Left cardiac atrium (tissue), 4 donors: ENCODE measurements around the gene ENTPD1. TPM values are rescaled to one million over a fixed set of nuclear protein-coding genes. Genes with fewer than 3 reads are reported as not detected.
A peak's percentile ranks its signal among the peaks of the same experiment; 100 is the strongest.

Experiments
- ATAC-seq, 2 donors: fragments of 200-7000 bp; cut with Tn5 transposase; one replicate each; pipeline ENCODE4 v1.9.1; 2020; ENCODE audit warnings: mild to moderate bottlenecking in 2 of 2, moderate library complexity in 2 of 2
- DNase-seq: peaks from one replicate; pipeline ENCODE4 v3.0.0-alpha.2; 2020
- intact Hi-C, 2 donors: fragments of 100-400 bp; cut with DNase I; formaldehyde crosslinking; loops; one replicate each; pipeline versions ENCODE4 v1.14.1 to v1.15.1; 2022 to 2023
- total RNA-seq, 2 donors: library from RNA; stranded (reverse); fragmentation: NEBNext Ultra II Directional; extraction: Animal tissue kit (Norgen Biotek cat#: 25700); gene quantifications; one replicate each; pipeline ENCODE4 v1.2.1, GENCODE V29; 2021
- donor health status: DM: no; HTN: yes; CAD: no.
- donor health status: DM: no; HTN: yes; CAD: no; lungs with severe emphysema.
- donor health status: DM: yes; HTN: yes; CAD: no.
- donor health status: Dilated cardiomyopathy.

ENTPD1 gene
- total RNA-seq, 2 donors from 2014 or later, result 11.8 to 18.5 TPM

DNA sequence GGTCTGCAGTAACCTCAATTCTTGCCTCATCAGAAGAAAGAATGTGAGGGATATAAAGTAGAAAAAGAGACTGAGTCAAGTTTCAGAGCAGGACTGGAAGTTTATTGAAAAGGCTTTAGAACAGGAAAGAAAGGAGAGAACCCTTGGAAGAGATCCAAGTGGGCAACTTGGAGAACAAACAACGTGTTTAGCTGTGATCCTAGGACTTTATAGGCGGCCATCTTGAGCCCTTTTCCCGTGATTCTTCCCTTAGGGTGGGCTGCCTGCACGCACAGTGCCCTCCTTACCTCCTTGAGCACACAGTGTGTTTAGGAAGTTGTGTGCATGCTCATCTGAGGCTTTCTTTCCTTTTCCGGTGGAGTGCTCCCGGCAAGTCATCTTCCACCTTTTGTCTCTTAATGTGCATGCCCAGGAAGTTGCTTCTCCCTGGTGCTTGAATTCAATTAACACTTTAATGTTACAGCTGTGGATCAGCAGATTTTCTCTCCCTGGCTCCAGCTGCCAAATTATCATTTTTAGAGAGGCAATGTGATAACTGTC, 59.8 kb downstream of the ENTPD1 start:
- DNase-seq (no peak), ATAC-seq (no peak)
- intact Hi-C loops, result no loop called here

GRCh38 chr10:95818010-95818409, 62.0 kb downstream of the ENTPD1 start:
- intact Hi-C loops, result no loop called here
- no peak for DNase-seq
- no peak for ATAC-seq

GRCh38 chr10:95818668-95819067, 62.7 kb downstream of the ENTPD1 start:
- intact Hi-C loops, result no loop called here
- DNase-seq, result no peak
- no peak for ATAC-seq

DNA sequence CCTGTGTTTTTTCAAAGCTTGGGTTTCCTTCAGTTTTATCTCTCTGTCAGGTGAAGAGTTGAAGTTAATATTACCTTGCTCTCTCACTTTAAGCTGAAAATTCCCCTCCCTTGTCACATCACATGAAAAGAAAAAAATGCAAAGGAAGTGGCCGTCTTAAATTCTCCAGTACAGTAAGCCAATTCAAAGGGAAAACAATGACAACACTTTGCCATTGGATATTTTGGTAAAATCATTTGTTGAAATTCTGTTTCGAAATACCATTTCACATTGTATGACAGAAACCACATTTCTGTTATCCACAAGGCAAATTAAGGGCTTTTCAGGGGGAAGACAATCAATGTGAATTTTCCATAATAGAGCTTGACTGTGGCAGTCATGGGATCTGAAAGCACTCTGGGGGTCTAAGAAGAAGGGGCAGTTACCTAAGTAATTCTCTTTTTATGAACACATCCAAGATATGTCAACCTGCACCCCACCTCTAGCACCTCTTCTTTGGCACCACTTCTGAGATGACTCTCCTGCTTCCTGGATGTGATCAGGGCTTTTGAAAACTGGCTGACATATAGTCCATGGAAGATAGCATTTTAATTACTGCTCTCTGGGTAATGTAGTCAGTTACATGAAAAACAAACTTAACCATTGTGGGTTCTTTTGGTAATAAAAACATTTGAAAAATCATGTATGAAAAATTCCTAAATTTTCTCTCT, 63.8 kb downstream of the ENTPD1 start:
- intact Hi-C loops, result no loop called here
- no peak for ATAC-seq
- no peak for DNase-seq

DNA sequence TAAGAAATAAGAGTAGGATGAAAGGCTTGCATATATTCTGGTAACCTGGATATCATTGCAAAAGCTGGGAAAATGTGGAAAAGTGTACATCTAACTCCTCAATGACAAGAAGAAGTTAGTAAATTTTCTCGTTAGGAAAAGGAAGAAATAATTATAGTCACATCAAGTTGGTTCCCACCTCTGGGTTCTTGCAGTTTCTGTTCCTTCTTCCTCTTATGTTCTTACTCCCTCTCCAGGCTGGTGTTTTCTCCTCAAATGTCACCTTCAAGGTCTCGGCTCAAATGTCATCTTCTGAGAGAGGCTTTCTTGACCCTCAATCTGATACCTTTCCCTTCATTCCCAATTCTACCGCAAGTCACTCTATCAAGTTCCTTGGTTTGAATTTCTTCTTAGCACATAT, 64.4 kb downstream of the ENTPD1 start:
- intact Hi-C loops, result no loop called here
- no peak for DNase-seq
- no peak for ATAC-seq

- ATAC-seq (no peak), DNase-seq (no peak)
- intact Hi-C loops, result no loop called here
These were observed 65.8 kb downstream of the ENTPD1 start for GRCh38 chr10:95821720-95822119.

DNA sequence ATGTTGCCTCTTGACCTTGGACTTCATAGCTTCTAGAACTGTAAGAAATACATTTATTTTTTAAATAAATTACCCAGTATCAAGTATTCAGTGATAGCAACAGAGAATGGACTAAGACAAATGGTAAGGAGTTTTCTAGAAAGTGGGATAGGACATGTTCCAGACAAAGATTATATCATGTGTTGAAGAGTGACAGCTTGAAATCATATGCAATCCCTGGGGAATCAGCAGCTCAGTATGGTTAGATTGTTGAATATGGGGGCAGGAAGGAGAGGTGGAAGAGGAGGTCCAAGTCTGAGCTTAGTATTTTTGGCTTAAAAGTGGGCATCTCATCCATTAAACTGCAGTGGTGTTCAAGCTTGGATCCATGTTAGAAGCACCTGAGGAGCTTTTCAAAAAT, 74.1 kb downstream of the ENTPD1 start:
- ATAC-seq (no peak), DNase-seq (no peak)
- intact Hi-C loops, result no loop called here

GRCh38 chr10:95831076-95831475, 75.1 kb downstream of the ENTPD1 start:
- ATAC-seq (no peak), DNase-seq (no peak)
- intact Hi-C loops, result no loop called here

DNA sequence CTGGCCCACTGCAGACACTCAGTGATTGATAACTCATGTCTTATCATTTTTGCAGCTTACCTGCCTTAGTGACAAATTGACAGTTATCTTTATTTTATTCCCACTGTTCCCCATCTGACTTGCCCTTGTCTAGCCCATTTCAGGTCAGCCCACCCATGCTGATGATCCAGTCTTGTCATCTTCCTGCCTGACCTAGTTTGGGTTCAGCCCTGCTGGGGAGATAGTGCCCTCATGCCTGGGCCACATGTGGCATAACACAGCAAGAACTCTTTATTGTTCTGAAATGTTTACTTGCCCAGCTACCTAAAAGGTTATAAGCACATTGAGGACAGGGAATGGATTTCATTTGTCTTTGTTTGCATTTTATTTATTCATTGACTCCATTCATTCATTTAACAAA, 75.6 kb downstream of the ENTPD1 start:
- ATAC-seq (no peak), DNase-seq (no peak)
- intact Hi-C loops, result no loop called here

- DNase-seq, result no peak
- intact Hi-C loops, result no loop called here
- ATAC-seq, result peak in 1 of 2 donors; percentile 41
These were observed 76.5 kb downstream of the ENTPD1 start for GRCh38 chr10:95832216-95833041.

DNA sequence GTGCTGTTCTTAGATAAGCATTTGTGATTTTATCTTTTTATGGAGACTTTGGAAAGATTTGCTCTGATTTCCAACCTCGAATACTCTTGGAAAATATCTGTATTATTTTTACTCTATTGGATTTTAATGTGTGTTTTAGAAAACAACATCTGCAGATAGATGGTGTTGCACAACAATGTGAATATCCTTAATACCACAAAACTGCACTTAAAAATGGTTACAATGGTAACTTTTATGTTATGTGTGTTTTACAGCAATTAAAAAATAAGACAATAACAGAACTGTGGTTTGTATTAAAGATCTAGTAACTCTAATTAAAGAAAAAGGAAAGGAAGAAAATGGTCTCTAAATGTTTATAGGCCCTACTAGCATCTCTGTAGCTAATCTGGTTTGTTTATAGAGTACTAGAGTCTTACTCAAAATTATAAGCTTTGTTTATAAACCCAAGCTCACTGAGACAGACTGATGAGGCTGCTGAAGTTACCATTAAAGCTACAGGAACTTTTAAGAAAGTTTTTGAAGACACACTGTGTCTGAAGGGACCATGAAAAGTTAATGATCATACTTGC, 77.2 kb downstream of the ENTPD1 start:
- ATAC-seq (no peak), DNase-seq (no peak)
- intact Hi-C loops, result no loop called here

GRCh38 chr10:95834406-95834805, 78.4 kb downstream of the ENTPD1 start:
- ATAC-seq, result no peak
- no peak for DNase-seq
- intact Hi-C loops, result no loop called here

DNA sequence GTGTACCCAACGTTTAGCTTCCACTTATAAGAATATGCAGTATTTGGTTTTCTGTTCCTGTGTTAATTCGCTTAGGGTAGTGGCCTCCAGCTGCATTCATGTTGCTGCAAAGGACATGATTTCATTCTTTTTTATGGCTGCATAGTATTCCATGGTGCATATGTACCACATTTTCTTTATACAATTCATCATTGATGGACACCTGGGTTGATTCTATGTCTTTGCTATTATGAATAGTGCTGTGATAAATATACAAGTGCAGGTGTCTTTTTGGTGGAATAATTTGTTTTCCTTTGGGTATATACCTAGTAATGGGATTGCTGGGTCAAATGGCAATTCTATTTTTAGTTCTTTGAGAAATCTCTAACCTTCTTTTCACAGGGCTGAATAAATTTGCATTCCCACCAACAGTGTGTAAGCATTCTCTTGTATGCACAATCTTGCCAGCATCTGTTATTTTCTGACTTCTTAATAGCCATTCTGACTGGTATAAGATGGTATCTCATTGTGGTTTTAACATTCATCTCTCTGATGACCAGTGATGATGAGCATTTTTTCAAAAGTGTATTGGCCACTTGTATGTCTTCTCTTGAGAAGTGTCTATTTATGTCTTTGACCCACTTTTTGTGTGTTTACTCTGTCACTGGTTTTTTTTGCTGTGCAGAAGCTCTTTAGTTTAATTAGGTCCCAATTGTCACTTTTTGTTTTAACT, 79.3 kb downstream of the ENTPD1 start:
- intact Hi-C loops, result no loop called here
- no peak for DNase-seq
- ATAC-seq, result no peak

DNA sequence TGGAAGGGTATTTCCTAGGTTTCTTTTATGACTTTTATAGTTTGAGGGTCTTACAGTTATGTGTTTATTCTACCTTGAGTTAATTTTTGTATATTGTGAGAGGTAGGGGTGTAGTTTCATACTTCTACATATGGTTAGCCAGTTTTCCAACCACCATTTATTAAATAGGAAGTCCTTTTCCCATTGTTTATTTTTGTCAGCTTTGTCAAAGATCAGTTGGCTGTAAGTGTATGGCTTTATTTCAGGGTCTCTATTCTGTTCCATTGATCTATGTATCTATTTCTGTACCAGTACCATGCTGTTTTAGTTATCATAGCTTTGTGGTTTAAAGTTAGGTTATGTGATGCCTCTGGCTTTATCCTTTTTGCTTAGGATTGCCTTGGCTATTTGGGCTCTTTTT, 79.9 kb downstream of the ENTPD1 start:
- DNase-seq (no peak), ATAC-seq (no peak)
- intact Hi-C loops, result no loop called here

DNA sequence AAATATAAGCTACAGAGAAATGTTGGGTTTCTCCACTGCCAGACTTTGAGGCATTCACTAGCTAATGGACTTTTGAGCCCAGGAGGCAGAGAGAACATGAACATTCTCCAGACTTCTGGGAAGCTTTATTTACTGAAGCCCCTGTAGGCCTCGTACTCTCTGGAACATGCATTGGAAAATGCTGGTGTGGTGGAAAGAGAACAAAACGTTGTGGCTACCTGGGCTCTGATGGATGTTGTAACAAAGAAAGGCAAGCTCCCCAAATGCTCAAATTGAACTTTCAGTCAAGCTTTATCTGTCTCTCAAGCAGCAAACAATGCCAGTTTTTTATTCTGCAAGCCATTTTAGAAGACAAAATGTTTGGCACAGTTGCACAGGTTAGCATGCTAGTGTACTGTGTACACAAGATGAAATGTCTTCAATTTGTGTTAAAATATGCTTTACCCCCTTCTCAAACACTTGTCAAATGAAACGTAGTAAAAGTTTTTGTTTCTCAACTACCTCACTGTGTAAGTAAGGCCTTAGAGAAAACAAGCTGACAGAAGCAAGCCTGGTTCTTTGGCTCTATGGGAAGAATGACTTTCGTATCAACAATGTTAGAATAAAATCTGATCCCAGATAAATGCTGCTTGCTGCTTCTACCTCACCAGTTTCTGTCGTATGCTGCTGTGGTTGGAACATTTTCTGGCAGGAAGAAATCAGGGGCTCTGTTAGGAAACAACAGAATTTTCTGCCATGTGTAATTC, 80.8 kb downstream of the ENTPD1 start:
- DNase-seq (no peak), ATAC-seq (no peak)
- intact Hi-C loops, result no loop called here

- ATAC-seq, result no peak
- no peak for DNase-seq
- intact Hi-C loops, result no loop called here
These were observed 81.4 kb downstream of the ENTPD1 start for GRCh38 chr10:95837356-95837776.

GRCh38 chr10:95837783-95838182, 81.8 kb downstream of the ENTPD1 start:
- intact Hi-C loops, result no loop called here
- peak in 1 of 2 donors; percentile 23 for ATAC-seq
- no peak for DNase-seq

DNA sequence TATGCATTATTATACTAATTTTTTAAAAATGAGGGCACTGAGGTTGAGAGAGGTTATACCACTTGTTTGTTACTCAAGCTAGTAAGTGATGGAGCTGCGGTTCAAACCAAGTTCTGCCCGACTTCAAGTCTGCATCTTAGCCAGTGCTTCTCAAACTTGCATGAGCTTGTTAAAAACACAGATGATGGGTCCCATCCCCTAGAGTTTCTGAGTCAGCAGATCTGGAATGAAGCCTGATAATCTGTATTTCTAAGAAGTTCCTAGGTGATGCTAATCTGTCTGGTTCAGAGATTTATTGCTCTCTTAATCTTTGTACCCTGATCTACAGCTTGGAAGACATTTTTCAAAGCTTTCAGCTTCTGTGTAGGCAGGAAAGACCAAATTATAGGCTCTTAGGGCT, 84.2 kb downstream of the ENTPD1 start:
- DNase-seq, result no peak
- intact Hi-C loops, result loop anchor here in 1 of 2 donors (10.0 kb wide), 1 partner anchor 145 kb away; the partner anchor contains the start of gene TCTN3
- ATAC-seq, result no peak

GRCh38 chr10:95840681-95841080, 84.7 kb downstream of the ENTPD1 start:
- ATAC-seq (no peak), DNase-seq (no peak)
- intact Hi-C loops, result loop anchor here in 1 of 2 donors (10.0 kb wide), 1 partner anchor 146 kb away; the partner anchor contains the start of gene TCTN3
